NT2/D1 (cell line): Measurements from ENCODE around the gene RGS21.
A peak's percentile ranks its signal among the peaks of the same experiment; 100 is the strongest.

ENCODE experiments used
- DNase-seq: peaks from one replicate; pipeline ENCODE4 v3.0.0-alpha.2; 2011; ENCODE audit warnings: low read depth, low spot score
- H3K27me3 ChIP-seq: 2 replicates; pipeline ENCODE4 v1.6.0; 2011; ENCODE audit warnings: mild to moderate bottlenecking; ENCODE audit not compliant: insufficient read length, insufficient read depth
- H3K36me3 ChIP-seq: 2 replicates; pipeline ENCODE4 v1.6.1; 2011; ENCODE audit warnings: mild to moderate bottlenecking, low read length, mixed read lengths; ENCODE audit not compliant: insufficient read depth, insufficient read length
- H3K4me1 ChIP-seq: 2 replicates; pipeline ENCODE4 v1.5.1; 2011; ENCODE audit not compliant: insufficient read depth, insufficient read length
- H3K4me3 ChIP-seq: 2 replicates; pipeline ENCODE4 v1.5.1; 2011; ENCODE audit warnings: low read depth; ENCODE audit not compliant: insufficient read length
- H3K9ac ChIP-seq: 2 replicates; pipeline ENCODE4 v1.6.0; 2011; ENCODE audit warnings: low read depth; ENCODE audit not compliant: insufficient read length
- H3K9me3 ChIP-seq: 2 replicates; pipeline ENCODE4 v1.5.1; 2011; ENCODE audit warnings: mild to moderate bottlenecking, low read length; ENCODE audit not compliant: insufficient read depth
- SUZ12 ChIP-seq: IDR thresholded peaks from 2 replicates; pipeline ENCODE4 v1.6.1; 2011; ENCODE audit not compliant: insufficient read length, insufficient read depth; ENCODE audit errors: extremely low read depth
- YY1 ChIP-seq: IDR thresholded peaks from 2 replicates; pipeline ENCODE4 v1.6.1; 2011; ENCODE audit not compliant: insufficient read length, insufficient read depth
- ZNF274 ChIP-seq: IDR thresholded peaks from 2 replicates; pipeline ENCODE4 v1.6.1; 2011; ENCODE audit warnings: mild to moderate bottlenecking, low read depth, low read length

The RGS21 gene

GRCh38 chr1:192311281-192311680 is 5.5 kb upstream of the RGS21 start:
- peak; percentile 6 for DNase-seq
- Histone ChIP-seq H3K36me3 (no peaks in the 10 kb centered on the region), H3K4me3 (no peak overlapping the region), H3K4me1 (no peaks in the 10 kb centered on the region), H3K27me3 (no peaks in the 10 kb centered on the region), H3K9me3 (peaks cover 9% of the 10 kb centered on the region; the same call in 1 of the 2 replicates), H3K9ac (no peak overlapping the region)
- no peak for TF ChIP-seq ZNF274
- no peak for TF ChIP-seq SUZ12
- TF ChIP-seq YY1, result no peak

GRCh38 chr1:192327997-192328396 is 11.2 kb downstream of the RGS21 start:
- H3K4me1 ChIP-seq, result no peaks in the 10 kb centered on the region
- H3K9ac ChIP-seq, result no peak overlapping the region
- no peak overlapping the region for H3K4me3 ChIP-seq
- H3K27me3 ChIP-seq, result no peaks in the 10 kb centered on the region
- DNase-seq, result no peak
- H3K36me3 ChIP-seq, result no peaks in the 10 kb centered on the region
- H3K9me3 ChIP-seq, result no peaks in the 10 kb centered on the region
- TF ChIP-seq ZNF274 (no peak), SUZ12 (no peak), YY1 (no peak)

- DNase-seq, result no peak
- Histone ChIP-seq H3K36me3 (no peaks in the 10 kb centered on the region), H3K9ac (no peak overlapping the region), H3K4me3 (no peak overlapping the region), H3K4me1 (no peaks in the 10 kb centered on the region), H3K27me3 (no peaks in the 10 kb centered on the region), H3K9me3 (no peaks in the 10 kb centered on the region)
- TF ChIP-seq ZNF274 (no peak), SUZ12 (no peak), YY1 (no peak)
These were observed 26.1 kb downstream of the RGS21 start for GRCh38 chr1:192342842-192343241.

GRCh38 chr1:192343344-192343743 is 26.6 kb downstream of the RGS21 start:
- Histone ChIP-seq H3K4me1 (no peaks in the 10 kb centered on the region), H3K36me3 (no peaks in the 10 kb centered on the region), H3K27me3 (no peaks in the 10 kb centered on the region), H3K4me3 (no peak overlapping the region), H3K9ac (no peak overlapping the region), H3K9me3 (no peaks in the 10 kb centered on the region)
- TF ChIP-seq YY1, result no peak
- TF ChIP-seq ZNF274, result no peak
- no peak for TF ChIP-seq SUZ12
- no peak for DNase-seq

GRCh38 chr1:192349314-192349713 is 32.5 kb downstream of the RGS21 start:
- no peak overlapping the region for H3K9ac ChIP-seq
- no peaks in the 10 kb centered on the region for H3K36me3 ChIP-seq
- DNase-seq, result no peak
- no peaks in the 10 kb centered on the region for H3K9me3 ChIP-seq
- no peaks in the 10 kb centered on the region for H3K27me3 ChIP-seq
- H3K4me1 ChIP-seq, result no peaks in the 10 kb centered on the region
- no peak overlapping the region for H3K4me3 ChIP-seq
- no peak for TF ChIP-seq YY1
- TF ChIP-seq SUZ12, result no peak
- TF ChIP-seq ZNF274, result no peak

GRCh38 chr1:192350356-192350755 is 33.6 kb downstream of the RGS21 start:
- H3K9me3 ChIP-seq, result no peaks in the 10 kb centered on the region
- no peaks in the 10 kb centered on the region for H3K4me1 ChIP-seq
- TF ChIP-seq YY1, result no peak
- no peaks in the 10 kb centered on the region for H3K27me3 ChIP-seq
- no peak overlapping the region for H3K4me3 ChIP-seq
- H3K9ac ChIP-seq, result no peak overlapping the region
- H3K36me3 ChIP-seq, result no peaks in the 10 kb centered on the region
- no peak for DNase-seq

- Histone ChIP-seq H3K27me3 (no peaks in the 10 kb centered on the region), H3K36me3 (no peaks in the 10 kb centered on the region), H3K4me1 (no peaks in the 10 kb centered on the region), H3K9me3 (no peaks in the 10 kb centered on the region), H3K4me3 (no peak overlapping the region), H3K9ac (no peak overlapping the region)
- TF ChIP-seq SUZ12, result no peak
- no peak for TF ChIP-seq ZNF274
- no peak for TF ChIP-seq YY1
- DNase-seq, result no peak
These were observed 34.8 kb downstream of the RGS21 start for GRCh38 chr1:192351550-192351949.

GRCh38 chr1:192357924-192358323 is 41.1 kb downstream of the RGS21 start:
- TF ChIP-seq YY1 (no peak), ZNF274 (no peak), SUZ12 (no peak)
- H3K36me3 ChIP-seq, result no peaks in the 10 kb centered on the region
- no peak overlapping the region for H3K4me3 ChIP-seq
- DNase-seq, result no peak
- no peak overlapping the region for H3K9ac ChIP-seq
- H3K27me3 ChIP-seq, result no peaks in the 10 kb centered on the region
- no peaks in the 10 kb centered on the region for H3K9me3 ChIP-seq
- H3K4me1 ChIP-seq, result no peaks in the 10 kb centered on the region
